Fibroblast of lung (primary cell): ENCODE data around the gene RFFL. TPM values are rescaled to one million over a fixed set of nuclear protein-coding genes. Genes with fewer than 3 reads are reported as not detected.

Experiments used
- DNase-seq, 2 donors: peaks; one replicate each; pipeline versions ENCODE4 v3.0.0 to v3.0.0-alpha.2; 2010; ENCODE audit warnings: low read depth in 2 of 2
- H2AFZ ChIP-seq: 2 replicates; pipeline ENCODE4 v1.5.1; 2012; ENCODE audit warnings: low read length, control low read depth, inconsistent platforms
- H3K27ac ChIP-seq: 2 replicates; pipeline ENCODE4 v1.5.1; 2011; ENCODE audit warnings: low read length, control low read depth; ENCODE audit not compliant: insufficient read depth
- H3K27me3 ChIP-seq: 2 replicates; pipeline ENCODE4 v1.5.1; 2011; ENCODE audit warnings: mild to moderate bottlenecking, low read length; ENCODE audit not compliant: control insufficient read depth, insufficient read depth
- H3K36me3 ChIP-seq: 2 replicates; pipeline ENCODE4 v1.5.1; 2011; ENCODE audit warnings: low read length; ENCODE audit not compliant: control insufficient read depth, insufficient read depth
- H3K4me1 ChIP-seq: 2 replicates; pipeline ENCODE4 v1.5.1; 2011; ENCODE audit warnings: low read length; ENCODE audit not compliant: control insufficient read depth, insufficient read depth; ENCODE audit errors: extremely low read depth
- H3K4me2 ChIP-seq: 2 replicates; pipeline ENCODE4 v1.5.1; 2011; ENCODE audit warnings: low read length, control low read depth; ENCODE audit not compliant: insufficient read depth; ENCODE audit errors: extremely low read depth
- H3K4me3 ChIP-seq, 4 experiments: fragments of 200-600 bp in 1 of 4; sonication (generic) in 1 of 4; replicated peaks in 1 of 4; 2 replicates each; pipeline ENCODE4 v1.5.1; 2011 to 2016; ENCODE audit warnings: low read length in 4 of 4, low read depth in 3 of 4, mild to moderate bottlenecking in 3 of 4, control low read depth in 2 of 4, inconsistent platforms in 1 of 4, mixed read lengths in 1 of 4; ENCODE audit not compliant: insufficient read depth in 1 of 4; ENCODE audit errors: control extremely low read depth in 1 of 4
- H3K79me2 ChIP-seq: 2 replicates; pipeline ENCODE4 v1.5.1; 2012; ENCODE audit warnings: mild to moderate bottlenecking, low read length, inconsistent platforms; ENCODE audit not compliant: control insufficient read depth, insufficient read depth
- H3K9ac ChIP-seq: 2 replicates; pipeline ENCODE4 v1.5.1; 2011; ENCODE audit warnings: mild to moderate bottlenecking, low read length, control low read depth; ENCODE audit not compliant: insufficient read depth
- H3K9me3 ChIP-seq: 2 replicates; pipeline ENCODE4 v1.5.1; 2012; ENCODE audit warnings: low read depth, low read length; ENCODE audit not compliant: control insufficient read depth, insufficient read depth
- H4K20me1 ChIP-seq: 2 replicates; pipeline ENCODE4 v1.5.1; 2011; ENCODE audit warnings: low read length; ENCODE audit not compliant: control insufficient read depth, insufficient read depth; ENCODE audit errors: extremely low read depth
- EZH2 ChIP-seq: IDR thresholded peaks from 2 replicates; pipeline ENCODE4 v1.5.1; 2012; ENCODE audit warnings: low read length, control low read depth, mild to moderate bottlenecking; ENCODE audit errors: missing control alignments
- polyA plus RNA-seq, 2 donors: library from polyadenylated mRNA; depleted of rRNA in 1 of 2; stranded (reverse) in 1 of 2; unstranded in 1 of 2; fragments of >200 nt; gene quantifications; 2 replicates each; pipeline ENCODE4 v1.2.1, GENCODE V29; 2011 to 2012; ENCODE audit warnings: missing spikeins in 1 of 2
- total RNA-seq: library from RNA; depleted of rRNA; stranded (reverse); fragments of >200 nt; gene quantifications from 2 replicates; pipeline ENCODE4 v1.2.1, GENCODE V29; 2014
- TF ChIP-seq, protein P1 (sequence below), 2 donors: IDR thresholded peaks in 1 of 2; conservative IDR thresholded peaks in 1 of 2; 1 replicate in 1 of 2; 2 replicates in 1 of 2; pipeline ENCODE4 v1.5.1; 2011 to 2012; ENCODE audit warnings: low read length in 2 of 2, control low read depth in 1 of 2, inconsistent platforms in 1 of 2, low read depth in 1 of 2, mild to moderate bottlenecking in 1 of 2

RFFL gene
- total and polyA plus RNA-seq, 2 donors (not counting 1 experiment from before 2014, with no cell fraction given), result 10.1 to 15.9 TPM

DNA sequence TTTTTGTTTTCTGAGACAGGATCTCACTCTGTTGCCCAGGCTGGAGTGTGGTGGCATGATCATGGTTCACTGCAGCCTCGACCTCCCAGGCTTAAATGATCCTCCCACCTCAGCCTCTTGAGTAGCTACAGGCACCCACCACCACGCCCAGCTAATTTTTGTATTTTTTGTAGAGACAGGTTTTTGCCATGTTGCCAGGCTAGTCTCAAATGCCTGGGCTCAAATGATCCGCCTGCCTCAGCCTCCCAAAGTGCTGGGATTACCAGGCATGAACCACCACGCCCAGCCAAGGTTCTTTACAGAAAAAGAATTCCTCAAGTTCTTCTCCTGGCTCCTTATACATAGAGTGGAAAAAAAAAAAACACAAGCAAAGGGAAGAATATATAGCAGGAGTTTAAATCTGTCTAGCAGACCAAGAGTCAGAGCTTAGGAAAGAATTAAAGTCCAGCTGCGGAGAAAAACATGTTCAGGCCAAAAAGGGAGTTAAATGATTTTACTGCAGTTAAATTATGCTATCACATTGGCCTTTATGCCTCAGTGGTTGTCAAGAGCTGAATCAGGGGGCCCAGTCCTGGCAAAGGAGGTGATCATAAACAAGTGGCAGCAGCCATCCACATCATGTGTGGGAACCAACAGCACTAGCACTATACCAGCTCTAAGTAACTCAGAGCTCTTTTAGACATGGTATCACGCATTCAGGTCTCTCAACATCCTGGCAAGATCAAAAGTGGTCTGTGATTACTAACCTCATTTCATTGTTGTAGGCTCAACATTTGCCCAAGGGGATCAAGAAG, 43.9 kb downstream of the RFFL start:
- H3K79me2 ChIP-seq, result no peaks in the 10 kb centered on the region
- no peaks in the 10 kb centered on the region for H3K9me3 ChIP-seq
- no peak overlapping the region for H3K27ac ChIP-seq
- no peak overlapping the region for H2AFZ ChIP-seq
- H3K4me3 ChIP-seq, result no peak overlapping the region
- H3K4me2 ChIP-seq, result no peak overlapping the region
- no peak overlapping the region for H3K9ac ChIP-seq
- DNase-seq, result no peak
- peaks cover 3% of the 10 kb centered on the region for H3K36me3 ChIP-seq
- no peaks in the 10 kb centered on the region for H4K20me1 ChIP-seq
- peaks cover 7% of the 10 kb centered on the region for H3K4me1 ChIP-seq
- no peak for TF ChIP-seq EZH2
- TF ChIP-seq, protein P1, sequence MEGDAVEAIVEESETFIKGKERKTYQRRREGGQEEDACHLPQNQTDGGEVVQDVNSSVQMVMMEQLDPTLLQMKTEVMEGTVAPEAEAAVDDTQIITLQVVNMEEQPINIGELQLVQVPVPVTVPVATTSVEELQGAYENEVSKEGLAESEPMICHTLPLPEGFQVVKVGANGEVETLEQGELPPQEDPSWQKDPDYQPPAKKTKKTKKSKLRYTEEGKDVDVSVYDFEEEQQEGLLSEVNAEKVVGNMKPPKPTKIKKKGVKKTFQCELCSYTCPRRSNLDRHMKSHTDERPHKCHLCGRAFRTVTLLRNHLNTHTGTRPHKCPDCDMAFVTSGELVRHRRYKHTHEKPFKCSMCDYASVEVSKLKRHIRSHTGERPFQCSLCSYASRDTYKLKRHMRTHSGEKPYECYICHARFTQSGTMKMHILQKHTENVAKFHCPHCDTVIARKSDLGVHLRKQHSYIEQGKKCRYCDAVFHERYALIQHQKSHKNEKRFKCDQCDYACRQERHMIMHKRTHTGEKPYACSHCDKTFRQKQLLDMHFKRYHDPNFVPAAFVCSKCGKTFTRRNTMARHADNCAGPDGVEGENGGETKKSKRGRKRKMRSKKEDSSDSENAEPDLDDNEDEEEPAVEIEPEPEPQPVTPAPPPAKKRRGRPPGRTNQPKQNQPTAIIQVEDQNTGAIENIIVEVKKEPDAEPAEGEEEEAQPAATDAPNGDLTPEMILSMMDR (conservative IDR thresholded peaks at IDR 0.05 in 1 of 2, IDR thresholded peaks at IDR 0.05 in 1 of 2; ENCODE audit: low read depth in 1 of 2, low read length in 2 of 2), result no peak
- no peaks in the 10 kb centered on the region for H3K27me3 ChIP-seq

DNA sequence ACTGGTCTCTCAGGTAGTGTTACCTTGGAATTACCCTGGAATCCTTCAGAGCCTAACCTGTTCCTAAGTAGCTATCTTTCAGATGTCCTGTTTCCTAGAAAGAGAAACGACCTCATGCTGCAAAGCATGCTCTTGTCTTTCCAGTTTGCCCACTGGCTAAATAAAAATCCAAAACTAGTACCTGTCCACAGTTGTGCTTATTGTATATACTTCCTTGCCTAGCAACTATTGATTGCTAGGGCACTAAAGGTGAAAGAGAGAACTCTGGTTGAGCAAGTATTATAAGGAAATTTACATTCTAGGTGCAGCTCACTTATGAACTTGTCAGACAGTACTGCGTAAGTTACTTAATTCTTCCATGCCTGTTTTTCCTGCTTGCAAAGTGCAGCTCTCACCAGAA, 44.7 kb downstream of the RFFL start:
- no peaks in the 10 kb centered on the region for H3K9me3 ChIP-seq
- H3K36me3 ChIP-seq, result peaks cover 1% of the 10 kb centered on the region
- H3K79me2 ChIP-seq, result no peaks in the 10 kb centered on the region
- no peaks in the 10 kb centered on the region for H3K27me3 ChIP-seq
- no peak for DNase-seq
- no peak overlapping the region for H2AFZ ChIP-seq
- TF ChIP-seq EZH2, result no peak
- TF ChIP-seq, protein P1 (conservative IDR thresholded peaks at IDR 0.05 in 1 of 2, IDR thresholded peaks at IDR 0.05 in 1 of 2; ENCODE audit: low read depth in 1 of 2, low read length in 2 of 2), result no peak
- H4K20me1 ChIP-seq, result no peaks in the 10 kb centered on the region
- no peak overlapping the region for H3K27ac ChIP-seq
- H3K4me2 ChIP-seq, result no peak overlapping the region
- H3K9ac ChIP-seq, result no peak overlapping the region
- H3K4me1 ChIP-seq, result peaks cover 7% of the 10 kb centered on the region
- no peak overlapping the region for H3K4me3 ChIP-seq

DNA sequence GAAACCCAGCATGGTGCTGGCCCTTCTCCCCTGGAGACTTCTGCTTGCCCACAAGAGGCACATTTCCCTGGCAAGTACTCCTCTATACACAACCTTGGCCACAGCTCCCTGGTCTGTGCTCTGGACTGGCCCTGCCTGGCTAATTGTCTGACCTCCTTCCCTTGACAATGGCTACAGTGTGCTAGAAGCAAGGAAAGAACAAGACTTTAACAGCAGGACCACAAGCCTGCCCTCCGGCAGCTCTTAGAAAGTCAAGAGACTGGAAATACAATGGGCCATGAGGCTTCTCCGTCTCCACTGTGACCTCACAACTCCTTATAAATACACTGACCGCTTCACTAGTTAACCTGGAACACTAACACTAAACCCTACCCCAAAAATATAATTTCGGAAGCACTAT, 46.5 kb downstream of the RFFL start:
- H3K27ac ChIP-seq, result no peak overlapping the region
- H4K20me1 ChIP-seq, result no peaks in the 10 kb centered on the region
- no peak overlapping the region for H3K4me3 ChIP-seq
- no peak for DNase-seq
- no peaks in the 10 kb centered on the region for H3K79me2 ChIP-seq
- no peaks in the 10 kb centered on the region for H3K27me3 ChIP-seq
- no peak overlapping the region for H3K9ac ChIP-seq
- no peaks in the 10 kb centered on the region for H3K4me1 ChIP-seq
- TF ChIP-seq EZH2, result no peak
- TF ChIP-seq, protein P1 (conservative IDR thresholded peaks at IDR 0.05 in 1 of 2, IDR thresholded peaks at IDR 0.05 in 1 of 2; ENCODE audit: low read depth in 1 of 2, low read length in 2 of 2), result no peak
- H3K4me2 ChIP-seq, result no peak overlapping the region
- no peaks in the 10 kb centered on the region for H3K9me3 ChIP-seq
- H2AFZ ChIP-seq, result no peak overlapping the region
- peaks cover 1% of the 10 kb centered on the region for H3K36me3 ChIP-seq
